Measurements from ENCODE around the gene ZNF667.

The ZNF667 gene

DNA sequence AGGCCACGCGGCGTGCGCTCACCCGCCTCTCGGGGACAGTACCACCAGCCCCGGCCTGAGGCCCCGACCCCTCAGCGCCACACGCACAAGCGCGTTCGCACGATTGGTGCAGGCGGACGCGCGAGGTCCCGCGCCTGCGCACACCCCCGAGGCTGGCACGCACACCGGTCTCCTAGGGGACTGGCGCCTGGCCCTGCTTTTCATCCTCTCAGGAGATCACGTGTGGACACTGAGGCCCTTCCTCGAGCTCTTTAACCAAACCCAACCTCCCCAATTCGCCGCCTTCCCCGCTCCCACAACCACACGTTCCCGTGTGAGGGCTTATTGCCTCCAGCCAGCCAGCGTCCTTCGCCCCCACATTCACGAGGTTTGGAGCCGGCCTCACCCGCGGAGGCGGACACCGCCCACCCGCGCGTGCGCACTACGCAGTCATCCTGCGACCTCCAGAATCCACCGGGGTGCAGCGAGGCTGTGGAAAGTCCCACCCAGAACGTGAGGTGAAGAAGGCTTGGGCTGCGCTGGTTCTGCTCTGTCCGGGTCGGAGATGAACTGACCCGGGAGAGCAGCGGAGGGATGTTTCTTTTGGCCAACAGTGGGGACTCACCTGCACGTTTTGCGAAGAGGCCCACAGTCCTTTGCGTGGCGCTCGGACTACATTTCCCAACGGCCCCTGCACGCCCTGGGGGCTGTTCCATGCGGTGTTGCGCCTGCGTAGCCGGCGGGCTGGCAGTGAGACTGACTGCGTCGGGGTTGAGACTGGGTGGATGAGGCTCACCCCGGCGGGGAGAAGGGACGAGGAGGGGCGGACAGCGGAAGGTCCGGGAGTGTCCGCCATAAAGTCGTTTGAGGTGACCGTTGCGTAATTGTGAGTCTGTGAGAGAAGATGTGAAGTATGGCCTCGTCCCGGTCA, 539 bp upstream of the ZNF667 start:
- Histone ChIP-seq H3K4me2 (ENCODE audit: low read length, poor library complexity, severe bottlenecking) (peak overlapping the region; percentile 89), H4K8ac (ENCODE audit: low read length) (peak overlapping the region; percentile 94), H3K14ac (ENCODE audit: low read length in 2 of 2) (no peak overlapping the region), H2BK120ac (ENCODE audit: low read depth, low read length) (no peak overlapping the region), H2BK5ac (ENCODE audit: low read depth, low read length, poor library complexity, severe bottlenecking) (peak overlapping the region; percentile 35), H2AFZ (ENCODE audit: low read depth, low read length) (peak overlapping the region; percentile 96), H3K27ac (ENCODE audit: low read length, poor library complexity, severe bottlenecking) (peak overlapping the region; percentile 85), H2AK5ac (ENCODE audit: low read length, severe bottlenecking) (no peak overlapping the region), H2BK12ac (ENCODE audit: low read length in 2 of 2) (peak overlapping the region; percentile 14 to 65), H3K79me1 (replicated peaks; ENCODE audit: low read length, poor library complexity, severe bottlenecking) (peaks cover 50% of the 10 kb centered on the region), H3K18ac (ENCODE audit: low read depth in 1 of 2, low read length in 2 of 2) (peak overlapping the region; percentile 72 to 85), H3K4ac (ENCODE audit: low read depth in 1 of 2, low read length in 2 of 2) (peak overlapping the region in 1 of 2 experiments; percentile 40), H3K4me1 (ENCODE audit: control insufficient read depth, insufficient read depth, low read depth, low read length) (peaks cover 14% of the 10 kb centered on the region), H3K23ac (ENCODE audit: low read length in 2 of 2) (no peak overlapping the region), H2BK15ac (ENCODE audit: low read depth, poor library complexity, severe bottlenecking) (peak overlapping the region; percentile 30), H3K27me3 (ENCODE audit: control insufficient read depth in 1 of 2, insufficient read depth in 1 of 2, low read length in 2 of 2) (no peaks in the 10 kb centered on the region), H3K9ac (ENCODE audit: low read length) (peak overlapping the region; percentile 93), H3K9me3 (ENCODE audit: control insufficient read depth, low read length) (peaks cover 35% of the 10 kb centered on the region), H4K91ac (ENCODE audit: low read length) (peak overlapping the region; percentile 92), H3K4me3 (ENCODE audit: insufficient read depth in 1 of 2, low read depth in 1 of 2, low read length in 2 of 2) (peak overlapping the region; percentile 90 to 100), H3K36me3 (ENCODE audit: control insufficient read depth in 1 of 2, insufficient read depth in 2 of 2, low read depth in 1 of 2, low read length in 2 of 2) (peaks cover 0 to 8% of the 10 kb centered on the region in 2 experiments)
- DNase-seq = peak; percentile 95
- WGBS = under 1% methylated on average over 80 of the region's 80 CpGs

DNA sequence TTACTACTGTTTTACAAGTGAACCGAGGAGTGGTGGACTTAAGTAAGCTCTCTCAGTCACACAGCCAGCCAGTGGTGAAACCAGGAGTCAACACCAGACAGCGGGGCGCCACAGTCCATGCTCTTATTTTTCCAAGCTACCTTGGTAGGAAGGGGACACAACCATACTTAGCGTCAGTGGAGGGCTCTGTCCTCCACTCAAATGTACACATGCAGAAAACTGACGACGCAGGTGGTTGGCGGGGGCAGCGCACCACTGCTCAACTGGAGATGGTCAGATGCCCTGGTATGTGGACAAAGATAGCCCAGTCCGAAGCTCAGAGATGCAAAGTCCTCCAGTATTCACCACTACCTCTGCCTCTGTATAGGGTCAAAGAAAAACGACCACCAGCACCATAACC, 1.1 kb downstream of the ZNF667 start:
- no peak overlapping the region for H2BK15ac ChIP-seq (ENCODE audit: low read depth, poor library complexity, severe bottlenecking)
- H3K27ac ChIP-seq (ENCODE audit: low read length, poor library complexity, severe bottlenecking) = no peak overlapping the region
- no peak overlapping the region for H3K4ac ChIP-seq (ENCODE audit: low read depth in 1 of 2, low read length in 2 of 2)
- H3K23ac ChIP-seq (ENCODE audit: low read length in 2 of 2) = no peak overlapping the region
- H3K4me3 ChIP-seq (ENCODE audit: insufficient read depth in 1 of 2, low read depth in 1 of 2, low read length in 2 of 2) = peak overlapping the region in 1 of 2 experiments; percentile 90
- H2BK5ac ChIP-seq (ENCODE audit: low read depth, low read length, poor library complexity, severe bottlenecking) = no peak overlapping the region
- H3K18ac ChIP-seq (ENCODE audit: low read depth in 1 of 2, low read length in 2 of 2) = no peak overlapping the region
- 93% methylated on average over 10 of the region's 10 CpGs for WGBS
- no peak overlapping the region for H2BK12ac ChIP-seq (ENCODE audit: low read length in 2 of 2)
- no peak overlapping the region for H4K8ac ChIP-seq (ENCODE audit: low read length)
- peaks cover 14% of the 10 kb centered on the region for H3K4me1 ChIP-seq (ENCODE audit: control insufficient read depth, insufficient read depth, low read depth, low read length)
- H3K14ac ChIP-seq (ENCODE audit: low read length in 2 of 2) = no peak overlapping the region
- peaks cover 3 to 22% of the 10 kb centered on the region in 2 experiments for H3K36me3 ChIP-seq (ENCODE audit: control insufficient read depth in 1 of 2, insufficient read depth in 2 of 2, low read depth in 1 of 2, low read length in 2 of 2)
- H2AK5ac ChIP-seq (ENCODE audit: low read length, severe bottlenecking) = no peak overlapping the region
- no peak overlapping the region for H3K4me2 ChIP-seq (ENCODE audit: low read length, poor library complexity, severe bottlenecking)
- no peak overlapping the region for H2AFZ ChIP-seq (ENCODE audit: low read depth, low read length)
- peaks cover 46% of the 10 kb centered on the region for H3K79me1 ChIP-seq (replicated peaks; ENCODE audit: low read length, poor library complexity, severe bottlenecking)
- no peaks in the 10 kb centered on the region for H3K27me3 ChIP-seq (ENCODE audit: control insufficient read depth in 1 of 2, insufficient read depth in 1 of 2, low read length in 2 of 2)
- peak overlapping the region; percentile 93 for H3K9ac ChIP-seq (ENCODE audit: low read length)
- no peak overlapping the region for H2BK120ac ChIP-seq (ENCODE audit: low read depth, low read length)
- DNase-seq = no peak
- H4K91ac ChIP-seq (ENCODE audit: low read length) = no peak overlapping the region
- H3K9me3 ChIP-seq (ENCODE audit: control insufficient read depth, low read length) = peaks cover 38% of the 10 kb centered on the region

DNA sequence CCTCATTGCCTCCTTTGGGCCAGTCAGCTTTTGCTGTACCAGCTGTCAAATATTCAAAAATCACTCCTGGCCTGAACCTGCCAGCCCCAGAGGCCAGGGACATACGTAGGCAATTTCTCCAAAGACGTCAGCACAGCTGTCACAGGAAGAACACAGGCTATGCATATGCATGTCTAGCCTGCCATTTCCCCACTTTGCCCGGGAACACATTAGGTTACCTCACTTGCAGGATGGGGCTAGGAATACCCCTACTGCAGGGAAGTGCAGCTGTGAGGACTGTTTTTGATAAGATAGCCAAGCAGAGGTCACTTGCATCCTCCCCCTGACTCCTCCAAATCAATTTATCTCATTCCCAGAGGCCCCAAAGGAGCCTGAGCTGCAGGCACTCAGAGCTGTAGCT, 2.8 kb downstream of the ZNF667 start:
- Histone ChIP-seq H3K79me1 (replicated peaks; ENCODE audit: low read length, poor library complexity, severe bottlenecking) (peaks cover 36% of the 10 kb centered on the region), H2BK12ac (ENCODE audit: low read length in 2 of 2) (no peak overlapping the region), H3K4me3 (ENCODE audit: insufficient read depth in 1 of 2, low read depth in 1 of 2, low read length in 2 of 2) (no peak overlapping the region), H3K9ac (ENCODE audit: low read length) (no peak overlapping the region), H2AK5ac (ENCODE audit: low read length, severe bottlenecking) (no peak overlapping the region), H3K27me3 (ENCODE audit: control insufficient read depth in 1 of 2, insufficient read depth in 1 of 2, low read length in 2 of 2) (no peaks in the 10 kb centered on the region), H3K9me3 (ENCODE audit: control insufficient read depth, low read length) (peaks cover 46% of the 10 kb centered on the region), H2BK15ac (ENCODE audit: low read depth, poor library complexity, severe bottlenecking) (no peak overlapping the region), H4K91ac (ENCODE audit: low read length) (peak overlapping the region; percentile 47), H3K4me2 (ENCODE audit: low read length, poor library complexity, severe bottlenecking) (no peak overlapping the region), H4K8ac (ENCODE audit: low read length) (no peak overlapping the region), H2BK5ac (ENCODE audit: low read depth, low read length, poor library complexity, severe bottlenecking) (no peak overlapping the region), H2BK120ac (ENCODE audit: low read depth, low read length) (no peak overlapping the region), H3K4ac (ENCODE audit: low read depth in 1 of 2, low read length in 2 of 2) (no peak overlapping the region), H2AFZ (ENCODE audit: low read depth, low read length) (no peak overlapping the region), H3K36me3 (ENCODE audit: control insufficient read depth in 1 of 2, insufficient read depth in 2 of 2, low read depth in 1 of 2, low read length in 2 of 2) (peaks cover 16 to 38% of the 10 kb centered on the region in 2 experiments), H3K23ac (ENCODE audit: low read length in 2 of 2) (no peak overlapping the region), H3K4me1 (ENCODE audit: control insufficient read depth, insufficient read depth, low read depth, low read length) (peaks cover 14% of the 10 kb centered on the region), H3K14ac (ENCODE audit: low read length in 2 of 2) (no peak overlapping the region), H3K18ac (ENCODE audit: low read depth in 1 of 2, low read length in 2 of 2) (no peak overlapping the region), H3K27ac (ENCODE audit: low read length, poor library complexity, severe bottlenecking) (no peak overlapping the region)
- WGBS = 75% methylated on average over 3 of the region's 3 CpGs
- DNase-seq = no peak

DNA sequence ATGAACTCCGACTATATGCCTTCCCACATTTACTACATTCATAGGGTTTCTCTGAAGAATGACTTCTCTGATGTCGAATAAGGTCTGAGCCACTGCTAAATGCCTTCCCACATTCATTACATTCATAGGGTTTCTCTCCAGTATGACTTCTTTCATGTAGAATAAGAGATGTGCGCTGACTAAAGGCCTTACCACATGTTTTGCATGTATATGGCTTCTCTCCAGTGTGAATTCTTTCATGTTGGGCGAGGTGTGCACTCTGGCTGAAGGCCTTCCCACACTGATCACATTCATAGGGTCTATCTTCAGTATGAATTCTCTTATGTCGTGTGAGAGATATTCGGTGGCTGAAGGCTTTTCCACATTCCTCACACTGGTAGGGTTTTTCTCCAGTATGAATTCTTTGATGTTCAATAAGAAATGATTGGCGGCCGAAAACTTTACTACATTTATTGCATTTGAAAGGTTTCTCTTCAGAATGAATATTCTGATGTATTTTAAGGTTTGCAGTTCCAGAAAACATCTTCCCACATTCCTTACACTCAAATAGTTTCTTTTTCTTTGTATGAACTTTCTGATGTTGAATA, 35.8 kb downstream of the ZNF667 start:
- H3K9ac ChIP-seq (ENCODE audit: low read length) = no peak overlapping the region
- no peak overlapping the region for H2BK12ac ChIP-seq (ENCODE audit: low read length in 2 of 2)
- H2BK5ac ChIP-seq (ENCODE audit: low read depth, low read length, poor library complexity, severe bottlenecking) = no peak overlapping the region
- no peak overlapping the region for H3K4me2 ChIP-seq (ENCODE audit: low read length, poor library complexity, severe bottlenecking)
- WGBS = 88% methylated on average over 4 of the region's 8 CpGs
- H2AFZ ChIP-seq (ENCODE audit: low read depth, low read length) = no peak overlapping the region
- no peak overlapping the region for H3K18ac ChIP-seq (ENCODE audit: low read depth in 1 of 2, low read length in 2 of 2)
- no peak overlapping the region for H2BK120ac ChIP-seq (ENCODE audit: low read depth, low read length)
- no peak overlapping the region for H4K8ac ChIP-seq (ENCODE audit: low read length)
- H3K23ac ChIP-seq (ENCODE audit: low read length in 2 of 2) = no peak overlapping the region
- H3K9me3 ChIP-seq (ENCODE audit: control insufficient read depth, low read length) = peaks cover 84% of the 10 kb centered on the region
- no peak for DNase-seq
- H2AK5ac ChIP-seq (ENCODE audit: low read length, severe bottlenecking) = no peak overlapping the region
- no peak overlapping the region for H3K4ac ChIP-seq (ENCODE audit: low read depth in 1 of 2, low read length in 2 of 2)
- H3K27ac ChIP-seq (ENCODE audit: low read length, poor library complexity, severe bottlenecking) = no peak overlapping the region
- H3K14ac ChIP-seq (ENCODE audit: low read length in 2 of 2) = no peak overlapping the region
- H3K4me1 ChIP-seq (ENCODE audit: control insufficient read depth, insufficient read depth, low read depth, low read length) = no peaks in the 10 kb centered on the region
- peaks cover 2 to 33% of the 10 kb centered on the region in 2 experiments for H3K36me3 ChIP-seq (ENCODE audit: control insufficient read depth in 1 of 2, insufficient read depth in 2 of 2, low read depth in 1 of 2, low read length in 2 of 2)
- no peaks in the 10 kb centered on the region for H3K79me1 ChIP-seq (replicated peaks; ENCODE audit: low read length, poor library complexity, severe bottlenecking)
- H2BK15ac ChIP-seq (ENCODE audit: low read depth, poor library complexity, severe bottlenecking) = no peak overlapping the region
- no peaks in the 10 kb centered on the region for H3K27me3 ChIP-seq (ENCODE audit: control insufficient read depth in 1 of 2, insufficient read depth in 1 of 2, low read length in 2 of 2)
- no peak overlapping the region for H4K91ac ChIP-seq (ENCODE audit: low read length)
- H3K4me3 ChIP-seq (ENCODE audit: insufficient read depth in 1 of 2, low read depth in 1 of 2, low read length in 2 of 2) = peak overlapping the region in 1 of 2 experiments; percentile 42
